Left ventricle myocardium inferior (tissue), 1 donor: ENCODE measurements around the gene EMP1. TPM values are rescaled to one million over a fixed set of nuclear protein-coding genes. Genes with fewer than 3 reads are reported as not detected.

Experiments
- DNase-seq: peaks from one replicate; pipeline ENCODE4 v3.0.0-alpha.2; 2020
- H3K27ac ChIP-seq: fragments of 200-600 bp; replicated peaks from 2 replicates; pipeline ENCODE4 v1.8.0; 2021
- H3K27me3 ChIP-seq: fragments of 200-600 bp; 2 replicates; pipeline ENCODE4 v1.8.0; 2021; ENCODE audit warnings: low read depth
- H3K36me3 ChIP-seq: fragments of 200-600 bp; 2 replicates; pipeline ENCODE4 v1.8.0; 2021
- H3K4me1 ChIP-seq: fragments of 200-600 bp; 2 replicates; pipeline ENCODE4 v1.8.0; 2021
- H3K4me3 ChIP-seq: fragments of 200-600 bp; 2 replicates; pipeline ENCODE4 v1.8.0; 2021; ENCODE audit warnings: mild to moderate bottlenecking, moderate library complexity
- H3K9me3 ChIP-seq: fragments of 200-600 bp; replicated peaks from 2 replicates; pipeline ENCODE4 v1.8.0; 2021
- intact Hi-C: fragments of 100-400 bp; cut with micrococcal nuclease; formaldehyde crosslinking; loops from one replicate; pipeline ENCODE4 v1.11.0; 2022
- total RNA-seq: library from RNA; stranded (reverse); fragmentation: NEBNext Ultra II Directional; extraction: Animal tissue kit (Norgen Biotek cat#: 25700); gene quantifications from one replicate; pipeline ENCODE4 v1.2.1, GENCODE V29; 2021
- TF ChIP-seq, protein P1 (sequence below): fragments of 200-600 bp; IDR thresholded peaks from 2 replicates; pipeline ENCODE4 v1.8.0; 2021; ENCODE audit warnings: antibody characterized with exemption, mild to moderate bottlenecking, borderline replicate concordance
- donor health status: DM: no; HTN: yes; CAD: no; lungs with severe emphysema.

EMP1 gene
- total RNA-seq, 1 donor from 2014 or later = 90.5 TPM

DNA sequence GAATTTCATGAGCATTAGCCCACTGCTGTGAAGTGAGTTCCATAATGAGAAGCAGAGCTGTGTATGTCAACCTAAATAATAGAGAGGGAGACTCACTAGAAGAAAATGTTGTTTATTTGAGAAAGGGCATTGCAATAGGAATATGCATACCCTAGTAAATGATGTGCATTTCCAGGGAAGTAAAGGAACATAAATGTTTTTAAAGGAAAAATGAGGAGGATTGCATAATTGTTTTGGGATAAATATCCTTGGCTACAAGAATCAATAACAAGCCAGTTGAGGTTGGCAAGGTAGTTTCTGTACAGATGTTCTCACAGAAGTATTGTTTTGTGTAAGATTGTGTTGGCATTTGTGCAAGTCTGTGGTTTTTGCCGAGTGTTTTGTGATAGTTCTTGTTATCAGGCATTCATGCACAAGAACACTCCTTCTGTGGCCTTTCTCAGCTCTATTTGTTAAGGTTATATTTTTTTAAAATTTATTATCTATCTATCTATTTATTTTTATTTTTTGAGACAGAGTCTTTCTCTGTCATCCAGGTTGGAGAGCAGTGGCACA, 47.1 kb downstream of the EMP1 start:
- Histone ChIP-seq H3K4me3 (no peak overlapping the region), H3K4me1 (no peaks in the 10 kb centered on the region), H3K36me3 (no peaks in the 10 kb centered on the region), H3K27ac (no peak overlapping the region), H3K27me3 (peaks cover 22% of the 10 kb centered on the region), H3K9me3 (no peaks in the 10 kb centered on the region)
- no peak for DNase-seq
- TF ChIP-seq, protein P1, sequence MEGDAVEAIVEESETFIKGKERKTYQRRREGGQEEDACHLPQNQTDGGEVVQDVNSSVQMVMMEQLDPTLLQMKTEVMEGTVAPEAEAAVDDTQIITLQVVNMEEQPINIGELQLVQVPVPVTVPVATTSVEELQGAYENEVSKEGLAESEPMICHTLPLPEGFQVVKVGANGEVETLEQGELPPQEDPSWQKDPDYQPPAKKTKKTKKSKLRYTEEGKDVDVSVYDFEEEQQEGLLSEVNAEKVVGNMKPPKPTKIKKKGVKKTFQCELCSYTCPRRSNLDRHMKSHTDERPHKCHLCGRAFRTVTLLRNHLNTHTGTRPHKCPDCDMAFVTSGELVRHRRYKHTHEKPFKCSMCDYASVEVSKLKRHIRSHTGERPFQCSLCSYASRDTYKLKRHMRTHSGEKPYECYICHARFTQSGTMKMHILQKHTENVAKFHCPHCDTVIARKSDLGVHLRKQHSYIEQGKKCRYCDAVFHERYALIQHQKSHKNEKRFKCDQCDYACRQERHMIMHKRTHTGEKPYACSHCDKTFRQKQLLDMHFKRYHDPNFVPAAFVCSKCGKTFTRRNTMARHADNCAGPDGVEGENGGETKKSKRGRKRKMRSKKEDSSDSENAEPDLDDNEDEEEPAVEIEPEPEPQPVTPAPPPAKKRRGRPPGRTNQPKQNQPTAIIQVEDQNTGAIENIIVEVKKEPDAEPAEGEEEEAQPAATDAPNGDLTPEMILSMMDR = no peak
- intact Hi-C loops = no loop called here

GRCh38 chr12:13247596-13247995, 51.1 kb downstream of the EMP1 start:
- H3K4me3 ChIP-seq = no peak overlapping the region
- no peak overlapping the region for H3K27ac ChIP-seq
- intact Hi-C loops = no loop called here
- H3K4me1 ChIP-seq = no peaks in the 10 kb centered on the region
- peaks cover 14% of the 10 kb centered on the region for H3K27me3 ChIP-seq
- H3K36me3 ChIP-seq = no peaks in the 10 kb centered on the region
- no peaks in the 10 kb centered on the region for H3K9me3 ChIP-seq
- DNase-seq = no peak
- TF ChIP-seq, protein P1 = no peak

DNA sequence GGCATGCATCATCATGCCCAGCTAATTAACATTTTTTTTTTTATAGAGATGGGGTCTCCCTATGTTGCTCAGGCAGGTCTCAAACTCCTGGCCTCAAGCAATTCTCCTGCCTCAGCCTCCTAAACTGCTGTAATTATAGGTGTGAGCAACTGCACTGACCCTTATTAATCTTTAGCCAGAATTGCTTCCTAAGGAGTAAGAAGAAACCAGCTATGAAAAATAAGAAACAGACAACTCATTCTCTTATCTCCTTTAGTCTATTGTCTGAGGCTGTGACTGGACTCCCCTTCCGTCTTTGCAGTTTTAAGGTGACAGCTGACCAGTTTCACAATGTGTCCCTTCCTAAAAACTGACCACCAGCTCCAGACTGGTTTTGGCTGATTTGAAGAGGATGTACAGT, 52.4 kb downstream of the EMP1 start:
- H3K4me3 ChIP-seq = no peak overlapping the region
- TF ChIP-seq, protein P1 = no peak

GRCh38 chr12:13250416-13250815, 53.9 kb downstream of the EMP1 start:
- DNase-seq = no peak
- TF ChIP-seq, protein P1 = no peak
- no peaks in the 10 kb centered on the region for H3K9me3 ChIP-seq
- no peak overlapping the region for H3K27ac ChIP-seq
- H3K4me1 ChIP-seq = peaks cover 2% of the 10 kb centered on the region
- H3K36me3 ChIP-seq = no peaks in the 10 kb centered on the region
- no peak overlapping the region for H3K4me3 ChIP-seq
- peaks cover 14% of the 10 kb centered on the region for H3K27me3 ChIP-seq
- intact Hi-C loops = no loop called here

More for the DNA sequence above, 52.4 kb downstream of the EMP1 start:
- H3K36me3 ChIP-seq = no peaks in the 10 kb centered on the region
- intact Hi-C loops = no loop called here
- H3K27ac ChIP-seq = no peak overlapping the region
- no peak for DNase-seq
- no peaks in the 10 kb centered on the region for H3K9me3 ChIP-seq
- H3K27me3 ChIP-seq = peaks cover 14% of the 10 kb centered on the region
- H3K4me1 ChIP-seq = no peaks in the 10 kb centered on the region

- TF ChIP-seq, protein P1 = no peak
- H3K27me3 ChIP-seq = peaks cover 14% of the 10 kb centered on the region
- no peaks in the 10 kb centered on the region for H3K36me3 ChIP-seq
- H3K27ac ChIP-seq = no peak overlapping the region
- DNase-seq = no peak
- H3K4me1 ChIP-seq = peaks cover 12% of the 10 kb centered on the region
- no peaks in the 10 kb centered on the region for H3K9me3 ChIP-seq
- intact Hi-C loops = no loop called here
- H3K4me3 ChIP-seq = no peak overlapping the region
These were observed 55.0 kb downstream of the EMP1 start for GRCh38 chr12:13251521-13251920.

DNA sequence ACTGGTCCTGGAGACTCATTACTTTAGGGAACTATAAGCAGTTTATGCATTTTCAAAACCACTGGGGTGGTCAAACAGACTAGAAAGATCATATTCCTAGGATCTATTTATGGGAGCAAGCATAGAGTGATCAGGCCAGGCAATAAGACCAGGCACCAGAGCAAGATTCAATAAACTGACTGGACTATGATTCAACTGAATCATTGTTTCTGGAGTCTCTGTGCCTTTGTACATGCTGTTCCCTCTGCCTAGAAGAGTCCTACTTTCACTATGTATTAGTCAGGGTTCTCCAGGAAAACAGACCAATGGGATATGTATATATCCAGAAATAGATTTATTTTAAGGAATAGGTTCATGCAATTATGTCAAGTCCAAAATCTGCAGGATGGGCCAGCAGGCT, 55.5 kb downstream of the EMP1 start:
- TF ChIP-seq, protein P1 = no peak
- Histone ChIP-seq H3K4me3 (no peak overlapping the region), H3K9me3 (no peaks in the 10 kb centered on the region), H3K27me3 (peaks cover 14% of the 10 kb centered on the region), H3K4me1 (peaks cover 17% of the 10 kb centered on the region), H3K36me3 (no peaks in the 10 kb centered on the region), H3K27ac (no peak overlapping the region)
- DNase-seq = no peak
- intact Hi-C loops = no loop called here
